Measurements from ENCODE around the gene SLC22A14. TPM values are rescaled to one million over a fixed set of nuclear protein-coding genes. Genes with fewer than 3 reads are reported as not detected.

Gene SLC22A14
- total and polyA plus RNA-seq, 10 of the 15 experiments (the other 5 are each of a cell fraction or from before 2014, with no cell fraction given), result not detected

GRCh38 chr3:38314764-38315487, 32.8 kb downstream of the SLC22A14 start:
- Histone ChIP-seq H3K79me2 (ENCODE audit: control insufficient read depth, insufficient read depth, low read length) (no peaks in the 10 kb centered on the region), H3K4me2 (ENCODE audit: control insufficient read depth, insufficient read depth) (no peak overlapping the region), H3K27me3 (replicated peaks in 1 of 2; ENCODE audit: control insufficient read depth in 2 of 2, insufficient read depth in 2 of 2, low read length in 1 of 2) (peaks cover 0 to 3% of the 10 kb centered on the region in 2 experiments; a peak in 1 of 4 replicates), H3K27ac (ENCODE audit: control insufficient read depth, insufficient read depth) (no peak overlapping the region), H3K4me3 (no peak overlapping the region), H4K20me1 (ENCODE audit: control insufficient read depth, insufficient read depth) (no peaks in the 10 kb centered on the region), H3K36me3 (ENCODE audit: control insufficient read depth in 2 of 2, insufficient read depth in 2 of 2, low read length in 1 of 2) (no peaks in the 10 kb centered on the region), H3K9ac (ENCODE audit: control insufficient read depth, insufficient read depth, low read length) (no peak overlapping the region), H3K4me1 (ENCODE audit: control insufficient read depth, insufficient read depth, low read length) (no peaks in the 10 kb centered on the region), H2AFZ (ENCODE audit: control insufficient read depth, low read depth, low read length) (no peak overlapping the region), H3K9me3 (replicated peaks; ENCODE audit: control insufficient read depth, insufficient read depth, low read length) (no peaks in the 10 kb centered on the region)
- no peak for ATAC-seq
- no TSS peak for BruUV-seq (replicated peaks)
- RAD21 ChIA-PET (ENCODE audit: unreplicated experiment), result no interaction called here
- no peak for TF ChIP-seq POLR2AphosphoS2 (IDR thresholded peaks at IDR 0.05; ENCODE audit: low read depth, low read length)
- in situ Hi-C loops (cut with MboI), result no loop called here
- no peak for DNase-seq (ENCODE audit: low read depth, low spot score)
- CTCF ChIA-PET, result no interaction called here
- FAIRE-seq, result no peak
- intact Hi-C loops (cut with micrococcal nuclease; ENCODE audit: unreplicated experiment), result no loop called here
- SMC1A ChIA-PET (ENCODE audit: uncharacterized antibody, unreplicated experiment), result no interaction called here
- 30% methylated on average over 5 of the region's 5 CpGs for WGBS (ENCODE audit: insufficient coverage, insufficient replicate concordance, low lambda C conversion rate, missing lambda C conversion rate)
- POLR2A ChIA-PET, result no interaction called here

- Histone ChIP-seq H3K4me1 (ENCODE audit: control insufficient read depth, insufficient read depth, low read length) (no peaks in the 10 kb centered on the region), H3K4me3 (no peak overlapping the region), H3K36me3 (ENCODE audit: control insufficient read depth in 2 of 2, insufficient read depth in 2 of 2, low read length in 1 of 2) (no peaks in the 10 kb centered on the region), H3K27me3 (replicated peaks in 1 of 2; ENCODE audit: control insufficient read depth in 2 of 2, insufficient read depth in 2 of 2, low read length in 1 of 2) (peaks cover 0 to 3% of the 10 kb centered on the region in 2 experiments; a peak in 1 of 4 replicates), H3K4me2 (ENCODE audit: control insufficient read depth, insufficient read depth) (no peak overlapping the region), H3K9ac (ENCODE audit: control insufficient read depth, insufficient read depth, low read length) (no peak overlapping the region), H2AFZ (ENCODE audit: control insufficient read depth, low read depth, low read length) (no peak overlapping the region), H3K9me3 (replicated peaks; ENCODE audit: control insufficient read depth, insufficient read depth, low read length) (no peaks in the 10 kb centered on the region), H3K27ac (ENCODE audit: control insufficient read depth, insufficient read depth) (no peak overlapping the region), H4K20me1 (ENCODE audit: control insufficient read depth, insufficient read depth) (no peaks in the 10 kb centered on the region), H3K79me2 (ENCODE audit: control insufficient read depth, insufficient read depth, low read length) (no peaks in the 10 kb centered on the region)
- DNase-seq (ENCODE audit: low read depth, low spot score), result no peak
- ChIA-PET RAD21 (ENCODE audit: unreplicated experiment) (no interaction called here), SMC1A (ENCODE audit: uncharacterized antibody, unreplicated experiment) (no interaction called here), CTCF (no interaction called here), POLR2A (no interaction called here)
- WGBS (ENCODE audit: insufficient coverage, insufficient replicate concordance, low lambda C conversion rate, missing lambda C conversion rate), result 20% methylated on average over 10 of the region's 10 CpGs
- BruUV-seq (replicated peaks), result no TSS peak
- FAIRE-seq, result no peak
- no peak for ATAC-seq
- TF ChIP-seq MYC (IDR thresholded peaks at IDR 0.05; ENCODE audit: insufficient read depth, insufficient read length, insufficient replicate concordance, low read length, severe bottlenecking) (no peak), ELK1 (IDR thresholded peaks at IDR 0.05; ENCODE audit: low read depth, low read length) (no peak), EZH2 (IDR thresholded peaks at IDR 0.05; ENCODE audit: borderline replicate concordance, control insufficient read depth, low read depth, low read length) (no peak), CHD1 (IDR thresholded peaks at IDR 0.05; ENCODE audit: low read depth, low read length) (no peak), JUNB (IDR thresholded peaks at IDR 0.05) (no peak), YBX1 (IDR thresholded peaks at IDR 0.05) (no peak), BRCA1 (IDR thresholded peaks at IDR 0.05; ENCODE audit: low read depth, low read length) (no peak)
- in situ Hi-C loops (cut with MboI) (no loop called here), intact Hi-C loops (cut with micrococcal nuclease; ENCODE audit: unreplicated experiment) (no loop called here)
Observed at GRCh38 chr3:38315488-38316230, 33.6 kb downstream of the SLC22A14 start.
